Fibroblast of lung (primary cell): ENCODE results near the gene CLCF1. TPM values are rescaled to one million over a fixed set of nuclear protein-coding genes. Genes with fewer than 3 reads are reported as not detected.

Experiments used
- DNase-seq, 2 donors: peaks; one replicate each; pipeline versions ENCODE4 v3.0.0 to v3.0.0-alpha.2; 2010; ENCODE audit warnings: low read depth in 2 of 2
- H2AFZ ChIP-seq: 2 replicates; pipeline ENCODE4 v1.5.1; 2012; ENCODE audit warnings: low read length, control low read depth, inconsistent platforms
- H3K27ac ChIP-seq: 2 replicates; pipeline ENCODE4 v1.5.1; 2011; ENCODE audit warnings: low read length, control low read depth; ENCODE audit not compliant: insufficient read depth
- H3K27me3 ChIP-seq: 2 replicates; pipeline ENCODE4 v1.5.1; 2011; ENCODE audit warnings: mild to moderate bottlenecking, low read length; ENCODE audit not compliant: control insufficient read depth, insufficient read depth
- H3K36me3 ChIP-seq: 2 replicates; pipeline ENCODE4 v1.5.1; 2011; ENCODE audit warnings: low read length; ENCODE audit not compliant: control insufficient read depth, insufficient read depth
- H3K4me1 ChIP-seq: 2 replicates; pipeline ENCODE4 v1.5.1; 2011; ENCODE audit warnings: low read length; ENCODE audit not compliant: control insufficient read depth, insufficient read depth; ENCODE audit errors: extremely low read depth
- H3K4me2 ChIP-seq: 2 replicates; pipeline ENCODE4 v1.5.1; 2011; ENCODE audit warnings: low read length, control low read depth; ENCODE audit not compliant: insufficient read depth; ENCODE audit errors: extremely low read depth
- H3K4me3 ChIP-seq, 4 experiments: fragments of 200-600 bp in 1 of 4; sonication (generic) in 1 of 4; replicated peaks in 1 of 4; 2 replicates each; pipeline ENCODE4 v1.5.1; 2011 to 2016; ENCODE audit warnings: low read length in 4 of 4, low read depth in 3 of 4, mild to moderate bottlenecking in 3 of 4, control low read depth in 2 of 4, inconsistent platforms in 1 of 4, mixed read lengths in 1 of 4; ENCODE audit not compliant: insufficient read depth in 1 of 4; ENCODE audit errors: control extremely low read depth in 1 of 4
- H3K79me2 ChIP-seq: 2 replicates; pipeline ENCODE4 v1.5.1; 2012; ENCODE audit warnings: mild to moderate bottlenecking, low read length, inconsistent platforms; ENCODE audit not compliant: control insufficient read depth, insufficient read depth
- H3K9ac ChIP-seq: 2 replicates; pipeline ENCODE4 v1.5.1; 2011; ENCODE audit warnings: mild to moderate bottlenecking, low read length, control low read depth; ENCODE audit not compliant: insufficient read depth
- H3K9me3 ChIP-seq: 2 replicates; pipeline ENCODE4 v1.5.1; 2012; ENCODE audit warnings: low read depth, low read length; ENCODE audit not compliant: control insufficient read depth, insufficient read depth
- H4K20me1 ChIP-seq: 2 replicates; pipeline ENCODE4 v1.5.1; 2011; ENCODE audit warnings: low read length; ENCODE audit not compliant: control insufficient read depth, insufficient read depth; ENCODE audit errors: extremely low read depth
- EZH2 ChIP-seq: IDR thresholded peaks from 2 replicates; pipeline ENCODE4 v1.5.1; 2012; ENCODE audit warnings: low read length, control low read depth, mild to moderate bottlenecking; ENCODE audit errors: missing control alignments
- polyA plus RNA-seq, 2 donors: library from polyadenylated mRNA; depleted of rRNA in 1 of 2; stranded (reverse) in 1 of 2; unstranded in 1 of 2; fragments of >200 nt; gene quantifications; 2 replicates each; pipeline ENCODE4 v1.2.1, GENCODE V29; 2011 to 2012; ENCODE audit warnings: missing spikeins in 1 of 2
- total RNA-seq: library from RNA; depleted of rRNA; stranded (reverse); fragments of >200 nt; gene quantifications from 2 replicates; pipeline ENCODE4 v1.2.1, GENCODE V29; 2014
- TF ChIP-seq, protein P1 (sequence below), 2 donors: IDR thresholded peaks in 1 of 2; conservative IDR thresholded peaks in 1 of 2; 1 replicate in 1 of 2; 2 replicates in 1 of 2; pipeline ENCODE4 v1.5.1; 2011 to 2012; ENCODE audit warnings: low read length in 2 of 2, control low read depth in 1 of 2, inconsistent platforms in 1 of 2, low read depth in 1 of 2, mild to moderate bottlenecking in 1 of 2

CLCF1 gene
- total and polyA plus RNA-seq, 2 donors (not counting 1 experiment from before 2014, with no cell fraction given), result 2.3 to 6.0 TPM

DNA sequence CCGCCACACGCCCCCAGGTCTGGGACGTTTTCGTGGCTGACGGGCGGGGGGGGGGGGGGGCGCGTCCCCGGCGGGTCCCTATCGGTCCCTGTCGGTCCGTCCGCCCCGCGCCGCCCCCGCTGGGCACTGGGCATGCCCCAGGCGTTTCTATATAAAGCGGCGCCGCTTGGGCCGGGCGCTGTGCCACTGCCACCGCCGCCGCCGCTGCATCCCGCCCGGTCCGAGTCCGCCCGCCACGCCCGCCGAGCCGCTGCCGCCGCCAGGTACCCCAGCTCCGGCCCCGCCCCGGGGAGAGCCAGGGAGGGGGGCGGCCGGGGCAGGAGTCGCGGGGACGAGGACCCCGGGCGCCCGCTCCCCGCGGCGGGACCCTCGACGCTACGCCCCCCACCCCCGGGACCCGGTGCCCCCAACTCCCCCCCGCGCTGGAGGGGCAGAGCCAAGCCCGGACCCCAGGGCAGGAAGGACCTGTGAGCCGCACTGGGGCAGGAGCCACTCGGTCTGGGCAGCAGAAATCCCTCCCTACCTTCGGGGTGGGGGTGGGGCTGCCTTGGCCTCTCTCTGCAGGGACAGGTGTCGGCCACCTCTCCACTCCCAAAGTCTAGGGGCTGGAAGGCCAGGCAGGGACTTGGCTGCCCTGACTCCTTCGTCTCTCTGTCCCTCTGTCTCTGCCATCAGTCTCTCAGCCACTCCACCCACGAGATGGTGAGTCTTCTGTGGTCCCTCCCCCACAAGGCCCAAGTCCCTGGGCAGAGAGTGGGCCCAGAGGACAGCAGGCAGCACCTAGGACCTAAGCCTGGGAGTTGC is 42.3 kb upstream of the CLCF1 start, which contains the start of gene CARNS1:
CARNS1 (plus strand) TSS at position 178 of the 804 bp plus-strand sequence; CDS start at position 700, 522 bp downstream.
- Histone ChIP-seq H3K36me3 (no peaks in the 10 kb centered on the region), H4K20me1 (no peaks in the 10 kb centered on the region), H3K9ac (no peak within 1 kb of the TSS), H3K27ac (no peak within 1 kb of the TSS), H3K79me2 (no peaks in the 10 kb centered on the region), H2AFZ (no peak within 1 kb of the TSS), H3K4me3 (no peak within 1 kb of the TSS), H3K9me3 (no peaks in the 10 kb centered on the region), H3K4me1 (peaks cover 5% of the 10 kb centered on the region), H3K4me2 (no peak within 1 kb of the TSS), H3K27me3 (peaks cover 22% of the 10 kb centered on the region)
- peak; percentile 75 for TF ChIP-seq EZH2
- TF ChIP-seq, protein P1, sequence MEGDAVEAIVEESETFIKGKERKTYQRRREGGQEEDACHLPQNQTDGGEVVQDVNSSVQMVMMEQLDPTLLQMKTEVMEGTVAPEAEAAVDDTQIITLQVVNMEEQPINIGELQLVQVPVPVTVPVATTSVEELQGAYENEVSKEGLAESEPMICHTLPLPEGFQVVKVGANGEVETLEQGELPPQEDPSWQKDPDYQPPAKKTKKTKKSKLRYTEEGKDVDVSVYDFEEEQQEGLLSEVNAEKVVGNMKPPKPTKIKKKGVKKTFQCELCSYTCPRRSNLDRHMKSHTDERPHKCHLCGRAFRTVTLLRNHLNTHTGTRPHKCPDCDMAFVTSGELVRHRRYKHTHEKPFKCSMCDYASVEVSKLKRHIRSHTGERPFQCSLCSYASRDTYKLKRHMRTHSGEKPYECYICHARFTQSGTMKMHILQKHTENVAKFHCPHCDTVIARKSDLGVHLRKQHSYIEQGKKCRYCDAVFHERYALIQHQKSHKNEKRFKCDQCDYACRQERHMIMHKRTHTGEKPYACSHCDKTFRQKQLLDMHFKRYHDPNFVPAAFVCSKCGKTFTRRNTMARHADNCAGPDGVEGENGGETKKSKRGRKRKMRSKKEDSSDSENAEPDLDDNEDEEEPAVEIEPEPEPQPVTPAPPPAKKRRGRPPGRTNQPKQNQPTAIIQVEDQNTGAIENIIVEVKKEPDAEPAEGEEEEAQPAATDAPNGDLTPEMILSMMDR (conservative IDR thresholded peaks at IDR 0.05 in 1 of 2, IDR thresholded peaks at IDR 0.05 in 1 of 2; ENCODE audit: low read depth in 1 of 2, low read length in 2 of 2), result no peak
- no peak for DNase-seq

DNA sequence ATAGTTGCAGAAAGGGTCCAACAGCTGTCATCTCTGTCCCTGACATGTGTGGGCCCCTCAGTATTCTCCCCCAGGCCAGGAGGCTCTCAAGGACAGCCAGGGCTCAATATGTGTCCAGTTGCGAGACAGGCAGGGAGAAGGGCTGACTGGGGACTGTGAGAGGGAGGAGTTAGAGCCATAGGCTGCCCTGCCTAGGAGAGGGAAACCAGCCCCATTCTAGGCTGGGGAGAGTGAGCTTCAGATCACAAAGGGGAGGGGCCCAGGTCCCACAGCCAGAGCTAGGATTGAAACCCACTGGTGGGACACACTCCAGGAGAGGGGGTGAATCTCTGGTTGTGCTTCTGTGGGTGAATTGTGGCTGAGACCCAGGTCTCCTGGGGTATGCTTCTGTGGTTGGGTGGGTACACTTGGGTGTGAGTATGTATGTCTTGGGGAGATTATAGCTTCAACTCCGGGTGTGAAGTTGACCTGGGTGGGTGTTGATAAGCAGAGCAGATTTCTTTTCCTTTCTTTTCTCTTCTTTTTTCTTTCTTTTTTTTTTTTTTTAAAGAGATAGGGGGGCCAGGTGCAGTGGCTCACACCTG is 40.0 kb upstream of the CLCF1 start:
- no peak for DNase-seq
- TF ChIP-seq, protein P1 (conservative IDR thresholded peaks at IDR 0.05 in 1 of 2, IDR thresholded peaks at IDR 0.05 in 1 of 2; ENCODE audit: low read depth in 1 of 2, low read length in 2 of 2), result no peak
- no peak for TF ChIP-seq EZH2
- no peak overlapping the region for H3K27ac ChIP-seq
- no peaks in the 10 kb centered on the region for H3K79me2 ChIP-seq
- H3K27me3 ChIP-seq, result peaks cover 33% of the 10 kb centered on the region
- H3K4me1 ChIP-seq, result no peaks in the 10 kb centered on the region
- H3K4me2 ChIP-seq, result no peak overlapping the region
- H3K9ac ChIP-seq, result no peak overlapping the region
- H3K36me3 ChIP-seq, result no peaks in the 10 kb centered on the region
- H3K9me3 ChIP-seq, result no peaks in the 10 kb centered on the region
- no peaks in the 10 kb centered on the region for H4K20me1 ChIP-seq
- H3K4me3 ChIP-seq, result no peak overlapping the region
- H2AFZ ChIP-seq, result no peak overlapping the region

DNA sequence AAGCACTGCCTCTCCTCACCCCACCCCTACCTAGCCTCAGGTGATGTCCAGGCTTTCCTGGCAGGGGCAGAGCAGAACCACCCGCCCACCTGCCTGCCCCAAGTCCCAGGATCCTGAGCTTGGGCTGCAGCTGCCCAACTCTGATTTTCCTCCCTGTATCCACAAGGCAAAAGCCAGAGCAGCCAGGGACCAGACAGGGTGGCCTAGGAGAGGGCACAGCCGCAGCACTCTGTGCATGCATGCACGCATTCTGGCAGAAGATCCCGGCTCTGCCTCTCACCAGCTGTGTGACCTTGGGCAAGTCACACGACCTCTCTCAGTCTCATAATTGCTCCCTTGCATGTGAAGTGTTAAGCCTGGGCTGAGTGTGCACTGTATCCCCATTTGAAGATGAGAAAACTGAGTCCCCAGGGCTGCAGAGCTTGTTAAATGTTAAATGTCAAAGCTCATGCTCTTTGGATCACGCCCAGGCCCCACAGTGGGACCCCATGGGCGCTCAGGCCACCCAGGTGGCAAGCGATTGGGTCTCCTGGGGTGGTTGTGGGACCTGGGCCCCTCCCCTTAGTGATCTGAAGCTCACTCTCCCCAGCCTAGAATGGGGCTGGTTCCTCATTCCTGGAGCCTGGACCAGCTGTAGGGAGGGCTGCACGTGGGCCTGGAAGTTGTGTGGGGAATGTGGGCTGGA is 39.2 kb upstream of the CLCF1 start:
- Histone ChIP-seq H3K27ac (no peak overlapping the region), H3K4me2 (no peak overlapping the region), H3K27me3 (peaks cover 33% of the 10 kb centered on the region), H3K79me2 (no peaks in the 10 kb centered on the region), H3K36me3 (no peaks in the 10 kb centered on the region), H3K9ac (no peak overlapping the region), H3K4me1 (no peaks in the 10 kb centered on the region), H2AFZ (no peak overlapping the region), H3K9me3 (no peaks in the 10 kb centered on the region), H3K4me3 (no peak overlapping the region), H4K20me1 (no peaks in the 10 kb centered on the region)
- TF ChIP-seq, protein P1 (conservative IDR thresholded peaks at IDR 0.05 in 1 of 2, IDR thresholded peaks at IDR 0.05 in 1 of 2; ENCODE audit: low read depth in 1 of 2, low read length in 2 of 2), result no peak
- TF ChIP-seq EZH2, result no peak
- no peak for DNase-seq
